NCI-H2196 treated with DMSO at 0.1 percent for 48 hours (cell line): Measurements from ENCODE around the gene MRM3.
"Not testable (repeated sequence)": the region's sequence is repeated elsewhere in the genome, so short reads cannot be mapped to it uniquely, and the experiment has no call there.

ENCODE experiments used
- DNase-seq: peaks from one replicate; lab custom pipeline; 2025; ENCODE audit not compliant: unreplicated experiment; lab: John Stamatoyannopoulos, UW

Gene MRM3

GRCh38 chr17:814371-814770 lies 32.2 kb downstream of the MRM3 start:
- no peak for DNase-seq

DNA sequence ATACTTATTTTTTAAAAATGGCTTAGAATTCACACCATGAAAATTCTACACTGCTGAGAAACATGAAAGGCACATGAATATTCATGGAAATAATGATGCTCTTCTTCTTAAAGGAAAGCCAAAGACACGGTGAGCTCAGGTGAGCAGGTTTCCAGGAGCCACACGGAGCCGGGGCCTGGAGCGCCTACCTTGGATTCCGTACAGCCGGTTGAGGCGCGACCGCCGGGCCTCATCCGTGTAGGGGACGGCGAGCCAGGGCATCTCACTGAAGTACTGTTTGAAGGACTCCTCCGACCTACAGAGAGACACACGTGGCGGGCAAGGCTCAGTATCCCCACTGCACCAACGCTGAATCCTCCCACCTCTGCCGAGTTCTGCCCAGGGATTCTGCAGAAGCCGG lies 37.1 kb downstream of the MRM3 start:
- DNase-seq, result no peak

GRCh38 chr17:823501-823902 lies 41.3 kb downstream of the MRM3 start:
- no peak for DNase-seq

GRCh38 chr17:824378-824777 lies 42.2 kb downstream of the MRM3 start:
- DNase-seq, result no peak

DNA sequence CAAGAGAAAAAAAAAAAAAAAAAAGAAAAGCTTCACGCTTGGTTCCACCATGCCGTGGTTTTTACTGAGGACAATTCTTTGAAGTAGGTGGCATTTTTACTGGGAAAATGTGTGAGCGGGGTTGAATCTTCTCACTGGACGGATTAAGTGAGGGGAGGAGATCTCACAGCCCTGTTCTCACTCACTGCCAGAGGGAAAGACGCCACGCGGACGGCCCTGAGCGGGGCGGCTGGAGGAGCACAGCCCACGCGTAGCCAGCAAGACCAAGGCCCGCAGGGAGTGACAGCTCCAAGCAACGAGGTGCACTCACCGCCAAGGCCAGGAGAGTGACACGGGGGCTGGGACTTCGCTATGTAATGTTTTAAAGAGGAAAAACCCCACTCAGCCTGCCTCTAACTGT lies 43.1 kb downstream of the MRM3 start:
- DNase-seq, result no peak

DNA sequence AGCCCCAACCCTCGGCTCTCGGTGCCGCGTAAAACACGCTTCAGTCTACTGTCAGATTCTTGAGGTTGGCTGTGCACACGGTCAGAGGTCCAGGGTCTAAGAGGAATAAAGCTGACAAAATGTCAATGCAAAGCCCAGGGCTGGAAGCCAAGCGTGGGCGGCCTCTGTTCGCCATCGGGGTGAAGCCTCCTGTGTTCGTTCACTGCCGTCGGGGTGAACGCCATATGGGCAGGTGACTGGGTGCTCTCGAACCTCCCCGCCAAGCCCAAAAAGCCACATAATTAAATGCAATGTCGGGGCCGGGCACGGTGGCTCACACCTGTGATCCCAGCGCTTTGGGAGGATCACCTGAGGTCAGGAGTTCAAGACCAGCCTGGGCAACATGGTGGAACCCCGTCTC lies 44.6 kb downstream of the MRM3 start:
- DNase-seq, result no peak

GRCh38 chr17:828761-829160 lies 46.6 kb downstream of the MRM3 start:
- DNase-seq, result no peak

DNA sequence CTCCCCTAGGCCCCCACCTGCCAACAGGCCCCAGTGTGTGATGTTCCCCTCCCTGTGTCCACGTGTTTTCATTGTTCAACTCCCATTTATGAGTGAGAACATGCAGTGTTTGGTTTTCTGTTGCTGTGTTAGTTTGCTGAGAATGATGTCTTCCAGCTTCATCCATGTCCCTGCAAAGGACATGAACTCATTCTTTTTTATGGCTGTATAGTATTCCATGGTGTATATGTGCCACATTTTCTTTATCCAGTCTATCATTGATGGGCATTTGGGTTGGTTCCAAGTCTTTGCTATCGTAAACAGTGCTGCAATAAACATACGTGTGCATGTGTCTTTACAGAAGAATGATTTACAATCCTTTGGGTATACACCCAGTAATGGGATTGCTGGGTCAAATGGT lies 47.5 kb downstream of the MRM3 start:
- not testable (repeated sequence) for DNase-seq

DNA sequence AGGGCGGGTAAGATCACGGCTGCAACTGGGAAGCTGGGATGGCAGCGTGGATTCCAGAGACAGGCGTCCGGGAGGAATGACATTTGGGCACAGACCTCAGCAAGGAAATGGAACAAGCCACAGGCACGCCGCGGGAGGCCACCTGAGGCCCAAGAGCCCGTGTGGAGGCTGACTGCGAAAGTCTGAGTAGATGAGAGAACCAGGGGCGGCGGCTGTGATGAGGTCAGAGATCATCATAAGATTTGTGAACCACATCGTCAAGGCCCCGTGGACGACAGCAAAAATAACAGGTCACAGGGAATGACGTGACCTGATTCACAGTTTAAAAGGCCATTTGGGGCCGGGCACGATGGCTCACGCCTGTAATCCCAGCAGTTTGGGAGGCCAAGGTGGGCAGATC lies 48.2 kb downstream of the MRM3 start:
- DNase-seq, result no peak

DNA sequence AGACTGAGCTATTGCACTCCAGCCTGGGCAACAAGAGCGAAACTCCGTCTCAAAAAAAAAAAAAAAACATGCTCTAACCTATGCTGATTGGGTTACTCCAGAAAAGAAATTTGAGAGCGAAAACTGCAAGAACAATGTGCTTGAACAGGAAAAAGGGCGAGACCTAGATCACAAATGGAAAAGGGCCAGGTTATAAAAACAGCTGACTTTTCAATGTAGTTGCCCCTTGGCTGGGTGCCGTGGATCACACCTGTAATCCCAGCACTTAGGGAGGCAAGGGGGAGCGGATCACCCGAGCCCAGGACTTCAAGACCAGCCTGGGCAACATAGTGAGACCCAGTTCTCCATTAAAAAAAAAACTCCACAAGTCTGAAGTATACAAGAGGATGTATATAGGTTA lies 48.8 kb downstream of the MRM3 start:
- DNase-seq, result no peak

DNA sequence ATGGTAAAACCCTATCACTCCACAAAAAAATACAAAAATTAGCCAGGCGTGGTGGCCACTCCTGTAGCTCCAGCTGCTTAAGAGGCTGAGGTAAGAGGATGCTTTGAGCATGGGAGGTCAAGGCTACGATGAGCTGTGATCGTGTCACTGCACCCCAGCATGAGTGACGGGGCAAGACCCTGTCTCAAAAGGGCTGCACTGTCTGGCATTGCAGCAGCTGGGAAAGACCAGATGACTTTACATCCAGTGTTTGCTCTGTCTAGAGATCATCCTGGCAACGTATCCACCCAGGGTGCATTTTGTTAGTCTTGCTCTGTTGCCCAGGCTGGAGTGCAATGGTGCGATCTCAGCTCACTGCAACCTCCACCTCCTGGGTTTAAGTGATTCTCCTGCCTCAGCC lies 52.0 kb downstream of the MRM3 start:
- no peak for DNase-seq

- no peak for DNase-seq
Measured at GRCh38 chr17:835263-835662, 53.1 kb downstream of the MRM3 start.

DNA sequence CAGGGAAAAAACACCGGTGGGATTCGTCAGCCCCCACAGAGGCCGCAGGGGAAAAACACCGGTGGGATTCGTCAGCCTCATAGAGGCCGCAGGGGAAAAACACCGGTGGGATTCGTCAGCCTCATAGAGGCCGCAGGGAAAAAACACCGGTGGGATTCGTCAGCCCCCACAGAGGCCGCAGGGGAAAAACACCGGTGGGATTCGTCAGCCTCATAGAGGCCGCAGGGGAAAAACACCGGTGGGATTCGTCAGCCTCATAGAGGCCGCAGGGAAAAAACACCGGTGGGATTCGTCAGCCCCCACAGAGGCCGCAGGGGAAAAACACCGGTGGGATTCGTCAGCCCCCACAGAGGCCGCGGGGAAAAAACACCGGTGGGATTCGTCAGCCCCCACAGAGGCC lies 53.6 kb downstream of the MRM3 start:
- DNase-seq, result not testable (repeated sequence)

DNA sequence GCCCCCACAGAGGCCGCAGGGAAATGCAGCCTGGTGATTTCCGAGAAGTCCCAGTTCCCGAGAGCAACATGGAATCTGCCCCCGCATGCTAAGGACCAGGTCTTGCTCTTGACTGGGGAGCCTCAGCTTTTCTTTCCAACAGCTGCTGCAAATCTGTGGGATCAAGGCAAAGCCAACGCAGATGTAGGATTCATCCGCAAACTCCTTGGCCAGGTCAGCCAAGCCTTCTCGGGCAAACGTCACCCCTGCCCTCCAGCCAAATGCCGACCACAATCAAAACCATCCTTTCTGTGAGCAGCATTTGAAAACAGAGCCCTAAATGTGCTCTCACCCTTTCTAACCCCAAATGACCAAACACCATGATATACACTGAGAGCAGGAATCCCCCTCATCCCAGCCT lies 54.0 kb downstream of the MRM3 start:
- no peak for DNase-seq

- DNase-seq, result no peak
Measured at GRCh38 chr17:838486-838885, 56.3 kb downstream of the MRM3 start.

- no peak for DNase-seq
Measured at GRCh38 chr17:841313-841712, 59.2 kb downstream of the MRM3 start.
